K562 (cell line): Measurements from ENCODE around the gene PRSS50. TPM values are rescaled to one million over a fixed set of nuclear protein-coding genes. Genes with fewer than 3 reads are reported as not detected.

Experiments
- ATAC-seq: fragments of 200-7000 bp; cut with Tn5 transposase; 3 replicates; pipeline ENCODE4 v1.9.1; 2020; ENCODE audit warnings: moderate library complexity
- BruUV-seq: library from RNA; stranded (reverse); fragments of 400-500 nt; replicated peaks from 2 replicates; lab custom pipeline; 2021; lab: Mats Ljungman, UMichigan
- CTCF ChIA-PET: fragments of 300-600 bp; formaldehyde crosslinking; extraction: SDS; loops from one replicate; lab custom pipeline; 2021; ENCODE audit warnings: low intra/inter-chr PET ratio; lab: Yijun Ruan, JAX
- POLR2A ChIA-PET: fragments of 300-600, 350-650 bp; sonication (Branson Sonifier 250); formaldehyde crosslinking; extraction: SDS; loops from one replicate; lab custom pipeline; 2021; ENCODE audit warnings: antibody characterized with exemption, inconsistent platforms; lab: Yijun Ruan, JAX
- DNase-seq, 4 experiments: peaks; one replicate each; pipeline versions ENCODE4 v3.0.0 to v3.0.0-alpha.2; 2011 to 2018; ENCODE audit warnings: low spot score in 3 of 4, mixed read lengths in 3 of 4; ENCODE audit errors: extremely low read depth in 1 of 4
- FAIRE-seq: peaks from 2 replicates; lab custom pipeline; 2011; peaks lifted over from hg19 to GRCh38; lab: Jason Lieb, UNC
- H2AFZ ChIP-seq: 2 replicates; pipeline ENCODE4 v1.6.0; 2011; ENCODE audit warnings: low read depth, low read length, control low read depth, inconsistent platforms
- H3K27ac ChIP-seq: fragments of 200-600 bp; 3 replicates; pipeline ENCODE4 v1.8.0; 2011; ENCODE audit warnings: low read depth, mild to moderate bottlenecking, control low read depth, inconsistent platforms, low read length, moderate library complexity, mixed read lengths; ENCODE audit errors: extremely low read depth
- H3K27me3 ChIP-seq, 2 experiments: fragments of 300-600 bp in 1 of 2; 2 replicates in 1 of 2; 3 replicates in 1 of 2; pipeline versions ENCODE4 v1.6.0 to v1.8.0; 2011; ENCODE audit warnings: inconsistent platforms in 2 of 2, low read length in 2 of 2, mild to moderate bottlenecking in 1 of 2, mixed read lengths in 1 of 2, moderate library complexity in 1 of 2; ENCODE audit not compliant: control insufficient read depth in 2 of 2, insufficient read depth in 2 of 2
- H3K36me3 ChIP-seq: fragments of 300-600 bp; 3 replicates; pipeline ENCODE4 v1.8.0; 2011; ENCODE audit warnings: mild to moderate bottlenecking, low read length, inconsistent platforms; ENCODE audit not compliant: control insufficient read depth, insufficient read depth
- H3K4me1 ChIP-seq, 2 experiments: fragments of 200-600 bp in 1 of 2; replicated peaks in 1 of 2; 2 replicates in 1 of 2; 3 replicates in 1 of 2; pipeline versions ENCODE4 v1.5.1 to v1.8.0; 2011; ENCODE audit warnings: inconsistent platforms in 2 of 2, low read length in 2 of 2, mild to moderate bottlenecking in 1 of 2, mixed read lengths in 1 of 2, moderate library complexity in 1 of 2; ENCODE audit not compliant: control insufficient read depth in 2 of 2, insufficient read depth in 2 of 2
- H3K4me2 ChIP-seq: 2 replicates; pipeline ENCODE4 v1.6.1; 2011; ENCODE audit warnings: low read length, control low read depth, inconsistent platforms, mixed read lengths; ENCODE audit not compliant: insufficient read depth
- H3K4me3 ChIP-seq: fragments of 200-600 bp; sonication (generic), shearing (Covaris generic); 2 replicates; pipeline ENCODE4 v1.5.1; 2016; ENCODE audit warnings: control low read depth, inconsistent platforms
- H3K79me2 ChIP-seq: fragments of 200-600 bp; 3 replicates; pipeline ENCODE4 v1.8.0; 2011; ENCODE audit warnings: low read length, inconsistent platforms; ENCODE audit not compliant: control insufficient read depth, insufficient read depth
- H3K9ac ChIP-seq, 2 experiments: 2 replicates each; pipeline versions ENCODE4 v1.6.0 to v1.6.1; 2011; ENCODE audit warnings: low read depth in 2 of 2, low read length in 2 of 2, control low read depth in 1 of 2, inconsistent platforms in 1 of 2, mild to moderate bottlenecking in 1 of 2, mixed read lengths in 1 of 2; ENCODE audit not compliant: insufficient read depth in 1 of 2
- H3K9me1 ChIP-seq: one replicate; pipeline ENCODE4 v1.6.0; 2011; ENCODE audit warnings: inconsistent platforms, mild to moderate bottlenecking, low read length, moderate library complexity; ENCODE audit not compliant: control insufficient read depth, insufficient read depth
- H3K9me3 ChIP-seq: replicated peaks from 2 replicates; pipeline ENCODE4 v1.5.1; 2011; ENCODE audit warnings: low read depth, low read length, inconsistent platforms; ENCODE audit not compliant: control insufficient read depth, insufficient read depth
- H4K20me1 ChIP-seq: replicated peaks from 2 replicates; pipeline ENCODE4 v1.6.1; 2011; ENCODE audit warnings: low read length, inconsistent platforms, mixed read lengths; ENCODE audit not compliant: control insufficient read depth, insufficient read depth
- ADNP ChIP-seq: fragments of 200-800 bp; sonication (Bioruptor generic); IDR thresholded peaks from 2 replicates; pipeline ENCODE4 v1.6.1; 2016; ENCODE audit warnings: missing genetic modification characterization, missing compliant biosample characterization
- LARP7 ChIP-seq: fragments of 450-650 bp; IDR thresholded peaks from 2 replicates; pipeline ENCODE4 v1.6.1; 2016
- POLR2B ChIP-seq: fragments of 450-650 bp; IDR thresholded peaks from 2 replicates; pipeline ENCODE4 v1.6.1; 2018; ENCODE audit warnings: low read depth; ENCODE audit not compliant: partially characterized antibody
- RBM22 ChIP-seq: fragments of 200-400 bp; formaldehyde crosslinking; IDR thresholded peaks from 2 replicates; pipeline ENCODE4 v1.6.1; 2018; ENCODE audit warnings: low read length, low read depth; ENCODE audit not compliant: poor library complexity, severe bottlenecking
- STAT5A ChIP-seq: IDR thresholded peaks from 2 replicates; pipeline ENCODE4 v1.6.1; 2012; ENCODE audit warnings: low read length, inconsistent platforms, borderline replicate concordance
- TFAM ChIP-seq: fragments of 250-450 bp; sonication (Bioruptor Pico); conservative IDR thresholded peaks from 2 replicates; pipeline ENCODE4 v1.5.0; 2021; ENCODE audit warnings: mild to moderate bottlenecking, moderate library complexity
- ZBED1 ChIP-seq: IDR thresholded peaks from 2 replicates; pipeline ENCODE4 v1.6.1; 2014
- ZC3H11A ChIP-seq: IDR thresholded peaks from 2 replicates; pipeline ENCODE4 v1.6.1; 2012; ENCODE audit warnings: low read depth, low read length, improper control_type of control experiment
- ZKSCAN8 ChIP-seq: fragments of 200-800 bp; sonication (Bioruptor generic); IDR thresholded peaks from 2 replicates; pipeline ENCODE4 v1.6.1; 2016; ENCODE audit warnings: missing genetic modification characterization, missing compliant biosample characterization
- ZNF212 ChIP-seq: fragments of 450-650 bp; formaldehyde crosslinking; IDR thresholded peaks from 2 replicates; pipeline ENCODE4 v1.4.0; 2020; ENCODE audit warnings: mild to moderate bottlenecking
- ZNF3 ChIP-seq: fragments of 250-450 bp; sonication (Bioruptor Pico); IDR thresholded peaks from 2 replicates; pipeline ENCODE4 v1.5.0; 2021; ENCODE audit warnings: mild to moderate bottlenecking, moderate library complexity
- ZNF583 ChIP-seq: fragments of 250-450 bp; sonication (Bioruptor Pico); IDR thresholded peaks from 2 replicates; pipeline ENCODE4 v1.4.0; 2020
- WGBS: fragments of 100-300 bp; shearing (Covaris generic); methylation state at CpG from one replicate; pipeline ENCODE4 v1.1.6; 2016; ENCODE audit warnings: low coverage, mixed read lengths; ENCODE audit not compliant: insufficient coverage; ENCODE audit errors: missing lambda C conversion rate; 5-methylcytosine and 5-hydroxymethylcytosine counted together
- in situ Hi-C: fragments of 300-500 bp; cut with MboI; formaldehyde crosslinking; loops from 4 replicates; pipeline ENCODE4 v1.15.0; 2018; ENCODE audit warnings: inconsistent platforms, mixed read lengths
- intact Hi-C: fragments of 100-400 bp; cut with micrococcal nuclease; formaldehyde crosslinking; loops from 2 replicates; pipeline ENCODE4 v1.14.2; 2022
- polyA plus RNA-seq, 8 experiments: library from polyadenylated mRNA; depleted of rRNA in 4 of 8; stranded (reverse) in 5 of 8; unstranded in 3 of 8; fragments of >200 nt; fragmentation: Nextera tagmentation in 2 of 8; fragmentation: Illumina TruSeq in 1 of 8; extraction: Ambion mirVana in 2 of 8; extraction: Trizol in 1 of 8; gene quantifications; 2 replicates each; pipeline versions ENCODE4 v1.2.1 to v1.2.3, GENCODE V29; 2011 to 2014; ENCODE audit warnings: inconsistent platforms in 1 of 8, missing spikeins in 1 of 8
- total RNA-seq, 7 experiments: library from RNA; depleted of rRNA in 6 of 7; stranded (reverse); fragments of >200 nt in 6 of 7; fragmentation: Illumina TruSeq in 2 of 7; extraction: Trizol in 2 of 7; gene quantifications; 2 replicates each; pipeline versions ENCODE4 v1.2.1 to v1.2.3, GENCODE V29; 2011 to 2021; ENCODE audit warnings: low replicate concordance in 1 of 7
- TF ChIP-seq, protein P1 (sequence below): sonication (generic); formaldehyde crosslinking; IDR thresholded peaks from 2 replicates; pipeline ENCODE4 v1.8.1; 2023; ENCODE audit warnings: missing genetic modification reagents, mild to moderate bottlenecking, borderline replicate concordance
- TF ChIP-seq, protein P2 (sequence below): fragments of 450-650 bp; conservative IDR thresholded peaks from 2 replicates; pipeline ENCODE4 v1.6.1; 2016; ENCODE audit warnings: missing genetic modification characterization, low read depth, mild to moderate bottlenecking, control low read depth, missing compliant biosample characterization
- TF ChIP-seq, protein P3 (sequence below): fragments of 250-450 bp; sonication (Bioruptor Pico); IDR thresholded peaks from 2 replicates; pipeline ENCODE4 v1.4.0; 2020; ENCODE audit warnings: mild to moderate bottlenecking

PRSS50 gene
- total and polyA plus RNA-seq, 9 of the 15 experiments (the other 6 are each of a cell fraction or from before 2014, with no cell fraction given): 0.01 TPM; not detected in 8

DNA sequence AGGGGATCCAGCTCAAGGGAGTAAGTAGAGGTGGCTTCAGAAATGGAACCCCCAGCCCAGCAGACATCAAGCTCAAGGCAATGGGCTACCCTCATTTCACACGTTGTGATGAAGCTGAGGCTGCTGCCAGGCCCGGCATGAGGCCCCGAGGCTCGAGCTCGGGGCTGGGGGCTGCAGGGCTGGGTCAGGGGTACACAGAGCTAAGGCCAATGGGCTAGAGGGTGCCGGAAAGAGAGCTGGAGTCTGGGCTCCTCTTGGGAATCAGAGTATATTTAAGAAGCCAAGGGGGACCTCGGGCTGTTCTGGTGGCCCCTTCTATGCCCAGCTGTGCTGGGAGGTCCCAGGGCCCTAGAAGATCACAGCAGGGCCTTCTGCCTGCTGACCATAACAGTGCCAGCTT lies 7.4 kb downstream of the PRSS50 start (continued):
- TF ChIP-seq, protein P1, sequence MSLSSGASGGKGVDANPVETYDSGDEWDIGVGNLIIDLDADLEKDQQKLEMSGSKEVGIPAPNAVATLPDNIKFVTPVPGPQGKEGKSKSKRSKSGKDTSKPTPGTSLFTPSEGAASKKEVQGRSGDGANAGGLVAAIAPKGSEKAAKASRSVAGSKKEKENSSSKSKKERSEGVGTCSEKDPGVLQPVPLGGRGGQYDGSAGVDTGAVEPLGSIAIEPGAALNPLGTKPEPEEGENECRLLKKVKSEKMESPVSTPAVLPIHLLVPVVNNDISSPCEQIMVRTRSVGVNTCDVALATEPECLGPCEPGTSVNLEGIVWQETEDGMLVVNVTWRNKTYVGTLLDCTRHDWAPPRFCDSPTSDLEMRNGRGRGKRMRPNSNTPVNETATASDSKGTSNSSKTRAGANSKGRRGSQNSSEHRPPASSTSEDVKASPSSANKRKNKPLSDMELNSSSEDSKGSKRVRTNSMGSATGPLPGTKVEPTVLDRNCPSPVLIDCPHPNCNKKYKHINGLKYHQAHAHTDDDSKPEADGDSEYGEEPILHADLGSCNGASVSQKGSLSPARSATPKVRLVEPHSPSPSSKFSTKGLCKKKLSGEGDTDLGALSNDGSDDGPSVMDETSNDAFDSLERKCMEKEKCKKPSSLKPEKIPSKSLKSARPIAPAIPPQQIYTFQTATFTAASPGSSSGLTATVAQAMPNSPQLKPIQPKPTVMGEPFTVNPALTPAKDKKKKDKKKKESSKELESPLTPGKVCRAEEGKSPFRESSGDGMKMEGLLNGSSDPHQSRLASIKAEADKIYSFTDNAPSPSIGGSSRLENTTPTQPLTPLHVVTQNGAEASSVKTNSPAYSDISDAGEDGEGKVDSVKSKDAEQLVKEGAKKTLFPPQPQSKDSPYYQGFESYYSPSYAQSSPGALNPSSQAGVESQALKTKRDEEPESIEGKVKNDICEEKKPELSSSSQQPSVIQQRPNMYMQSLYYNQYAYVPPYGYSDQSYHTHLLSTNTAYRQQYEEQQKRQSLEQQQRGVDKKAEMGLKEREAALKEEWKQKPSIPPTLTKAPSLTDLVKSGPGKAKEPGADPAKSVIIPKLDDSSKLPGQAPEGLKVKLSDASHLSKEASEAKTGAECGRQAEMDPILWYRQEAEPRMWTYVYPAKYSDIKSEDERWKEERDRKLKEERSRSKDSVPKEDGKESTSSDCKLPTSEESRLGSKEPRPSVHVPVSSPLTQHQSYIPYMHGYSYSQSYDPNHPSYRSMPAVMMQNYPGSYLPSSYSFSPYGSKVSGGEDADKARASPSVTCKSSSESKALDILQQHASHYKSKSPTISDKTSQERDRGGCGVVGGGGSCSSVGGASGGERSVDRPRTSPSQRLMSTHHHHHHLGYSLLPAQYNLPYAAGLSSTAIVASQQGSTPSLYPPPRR: no peak
- TF ChIP-seq ZNF583 (no peak), RBM22 (no peak), POLR2B (no peak), ZNF3 (no peak)
- TF ChIP-seq, all 486 proteins: peak for 0

DNA sequence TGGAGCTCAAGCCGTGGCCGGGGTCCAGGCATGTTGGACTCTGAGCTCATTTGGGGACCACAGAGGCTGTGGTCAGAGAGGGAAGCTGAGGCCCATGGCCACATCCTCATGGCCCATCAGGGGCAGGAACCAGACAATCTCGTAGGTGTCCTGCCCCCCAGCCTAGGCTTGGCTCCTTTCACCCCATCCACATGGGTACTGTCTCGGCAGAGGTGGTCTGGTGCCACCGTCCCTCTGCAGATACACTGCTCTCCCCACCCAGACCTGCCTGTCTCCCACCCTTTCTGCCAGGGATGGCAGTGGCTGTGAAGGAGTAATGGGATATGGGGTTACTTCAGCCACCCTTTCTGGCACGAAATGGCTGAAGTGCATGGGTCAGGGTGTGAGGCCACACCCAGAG lies 7.9 kb downstream of the PRSS50 start:
- ChIA-PET POLR2A (interaction anchor here (0.7 to 1.1 kb wide), 4 partner anchors 8 to 270 kb away, joined by 3 to 6 read pairs (median 4); partner anchors contain the start of gene NBEAL2), CTCF (no interaction called here)
- no TSS peak for BruUV-seq
- ATAC-seq (no peak), FAIRE-seq (no peak), DNase-seq (no peak)
- Histone ChIP-seq H3K4me1 (no peaks in the 10 kb centered on the region), H3K27ac (no peak overlapping the region), H3K9ac (no peak overlapping the region), H3K36me3 (no peaks in the 10 kb centered on the region), H3K9me3 (no peaks in the 10 kb centered on the region), H3K79me2 (no peaks in the 10 kb centered on the region), H4K20me1 (peaks cover 27% of the 10 kb centered on the region), H3K4me3 (no peak overlapping the region), H3K4me2 (no peak overlapping the region), H3K9me1 (no peaks in the 10 kb centered on the region), H2AFZ (no peak overlapping the region), H3K27me3 (peaks cover 11 to 58% of the 10 kb centered on the region in 2 experiments; a peak in 4 of 5 replicates)
- in situ Hi-C loops (loop anchor here (10.0 kb wide), 1 partner anchor 645 kb away; no protein-coding TSS in a partner anchor), intact Hi-C loops (loop anchor here (10.0 kb wide), 2 partner anchors 285 to 665 kb away; no protein-coding TSS in a partner anchor)
- 1% methylated on average over 5 of the region's 6 CpGs for WGBS
- TF ChIP-seq ADNP (tag) (no peak), ZNF212 (CRISPR knock-in tag) (no peak), ZBED1 (no peak), ZKSCAN8 (CRISPR knock-in tag) (no peak), TFAM (no peak), STAT5A (no peak), LARP7 (no peak), ZC3H11A (no peak)
- TF ChIP-seq, protein P2, sequence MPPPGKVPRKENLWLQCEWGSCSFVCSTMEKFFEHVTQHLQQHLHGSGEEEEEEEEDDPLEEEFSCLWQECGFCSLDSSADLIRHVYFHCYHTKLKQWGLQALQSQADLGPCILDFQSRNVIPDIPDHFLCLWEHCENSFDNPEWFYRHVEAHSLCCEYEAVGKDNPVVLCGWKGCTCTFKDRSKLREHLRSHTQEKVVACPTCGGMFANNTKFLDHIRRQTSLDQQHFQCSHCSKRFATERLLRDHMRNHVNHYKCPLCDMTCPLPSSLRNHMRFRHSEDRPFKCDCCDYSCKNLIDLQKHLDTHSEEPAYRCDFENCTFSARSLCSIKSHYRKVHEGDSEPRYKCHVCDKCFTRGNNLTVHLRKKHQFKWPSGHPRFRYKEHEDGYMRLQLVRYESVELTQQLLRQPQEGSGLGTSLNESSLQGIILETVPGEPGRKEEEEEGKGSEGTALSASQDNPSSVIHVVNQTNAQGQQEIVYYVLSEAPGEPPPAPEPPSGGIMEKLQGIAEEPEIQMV (tag): no peak
- TF ChIP-seq, protein P3, sequence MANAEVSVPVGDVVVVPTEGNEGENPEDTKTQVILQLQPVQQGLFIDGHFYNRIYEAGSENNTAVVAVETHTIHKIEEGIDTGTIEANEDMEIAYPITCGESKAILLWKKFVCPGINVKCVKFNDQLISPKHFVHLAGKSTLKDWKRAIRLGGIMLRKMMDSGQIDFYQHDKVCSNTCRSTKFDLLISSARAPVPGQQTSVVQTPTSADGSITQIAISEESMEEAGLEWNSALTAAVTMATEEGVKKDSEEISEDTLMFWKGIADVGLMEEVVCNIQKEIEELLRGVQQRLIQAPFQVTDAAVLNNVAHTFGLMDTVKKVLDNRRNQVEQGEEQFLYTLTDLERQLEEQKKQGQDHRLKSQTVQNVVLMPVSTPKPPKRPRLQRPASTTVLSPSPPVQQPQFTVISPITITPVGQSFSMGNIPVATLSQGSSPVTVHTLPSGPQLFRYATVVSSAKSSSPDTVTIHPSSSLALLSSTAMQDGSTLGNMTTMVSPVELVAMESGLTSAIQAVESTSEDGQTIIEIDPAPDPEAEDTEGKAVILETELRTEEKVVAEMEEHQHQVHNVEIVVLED: no peak
